SK-N-SH (cell line): ENCODE results near the gene FAXDC2. TPM values are rescaled to one million over a fixed set of nuclear protein-coding genes. Genes with fewer than 3 reads are reported as not detected.

ENCODE experiments used
- CTCF ChIA-PET: fragments of 300-600, 350-600 bp; formaldehyde crosslinking; extraction: SDS; loops from one replicate; lab custom pipeline; 2021; lab: Yijun Ruan, JAX
- POLR2A ChIA-PET: fragments of 350-600 bp; sonication (Branson Sonifier 250); formaldehyde crosslinking; extraction: SDS; loops from one replicate; lab custom pipeline; 2020; ENCODE audit warnings: antibody characterized with exemption, inconsistent platforms; lab: Yijun Ruan, JAX
- DNase-seq: peaks from one replicate; pipeline ENCODE4 v3.0.0; 2012
- H2AFZ ChIP-seq: fragments of 200-600 bp; sonication (generic); 2 replicates; pipeline ENCODE4 v1.8.1; 2016; ENCODE audit warnings: antibody characterized with exemption, mild to moderate bottlenecking, low read depth
- H3F3A ChIP-seq: fragments of 200-600 bp; sonication (generic); replicated peaks from 2 replicates; pipeline ENCODE3; 2016; ENCODE audit warnings: antibody characterized with exemption, mild to moderate bottlenecking; ENCODE audit not compliant: insufficient read depth
- H3K27ac ChIP-seq, 2 experiments: fragments of 200-500 bp in 1 of 2; fragments of 200-600 bp in 1 of 2; sonication (Bioruptor generic) in 1 of 2; sonication (generic), shearing (Covaris generic) in 1 of 2; 2 replicates each; pipeline versions ENCODE4 v1.5.1 to v1.6.1; 2014 to 2016; ENCODE audit warnings: low read depth in 2 of 2, inconsistent platforms in 1 of 2, low read length in 1 of 2, mild to moderate bottlenecking in 1 of 2, mixed read lengths in 1 of 2
- H3K27me3 ChIP-seq: fragments of 200-600 bp; sonication (generic), shearing (Covaris generic); 2 replicates; pipeline ENCODE4 v1.6.1; 2016; ENCODE audit warnings: mixed run types; ENCODE audit not compliant: insufficient read depth
- H3K36me3 ChIP-seq, 2 experiments: fragments of 200-500 bp in 1 of 2; fragments of 200-600 bp in 1 of 2; sonication (Bioruptor generic) in 1 of 2; sonication (generic) in 1 of 2; replicated peaks in 1 of 2; 2 replicates each; pipeline versions ENCODE3 to v1.5.1; 2014 to 2016; ENCODE audit warnings: low read length in 1 of 2, mild to moderate bottlenecking in 1 of 2; ENCODE audit not compliant: insufficient read depth in 2 of 2, control insufficient read depth in 1 of 2
- H3K4me1 ChIP-seq, 2 experiments: fragments of 200-500 bp in 1 of 2; fragments of 200-600 bp in 1 of 2; sonication (Bioruptor generic) in 1 of 2; sonication (generic), shearing (Covaris generic) in 1 of 2; 2 replicates each; pipeline versions ENCODE4 v1.5.1 to v1.6.1; 2014 to 2016; ENCODE audit warnings: low read depth in 1 of 2, low read length in 1 of 2, mixed run types in 1 of 2; ENCODE audit not compliant: insufficient read depth in 2 of 2, control insufficient read depth in 1 of 2
- H3K4me2 ChIP-seq: fragments of 200-600 bp; sonication (generic), shearing (Covaris generic); 2 replicates; pipeline ENCODE4 v1.6.1; 2017; ENCODE audit warnings: mixed run types
- H3K4me3 ChIP-seq, 2 experiments: fragments of 200-500 bp in 1 of 2; fragments of 200-600 bp in 1 of 2; sonication (Bioruptor generic) in 1 of 2; sonication (generic), shearing (Covaris generic) in 1 of 2; 2 replicates each; pipeline versions ENCODE4 v1.5.1 to v1.8.1; 2014 to 2016; ENCODE audit warnings: low read depth in 2 of 2, inconsistent platforms in 1 of 2, low read length in 1 of 2, mild to moderate bottlenecking in 1 of 2, mixed read lengths in 1 of 2, moderate library complexity in 1 of 2
- H3K79me2 ChIP-seq: fragments of 200-600 bp; sonication (generic); 2 replicates; pipeline ENCODE4 v1.8.1; 2017; ENCODE audit warnings: mild to moderate bottlenecking; ENCODE audit not compliant: insufficient read depth
- H3K9ac ChIP-seq: fragments of 200-600 bp; sonication (generic); 2 replicates; pipeline ENCODE4 v1.6.1; 2017; ENCODE audit warnings: mixed run types
- H3K9me2 ChIP-seq: fragments of 200-600 bp; sonication (generic); 2 replicates; pipeline ENCODE4 v1.6.1; 2017; ENCODE audit warnings: mixed run types
- H3K9me3 ChIP-seq: fragments of 200-600 bp; sonication (generic); 2 replicates; pipeline ENCODE4 v1.6.1; 2017; ENCODE audit warnings: mixed run types, mild to moderate bottlenecking, moderate library complexity
- H4K20me1 ChIP-seq: fragments of 200-600 bp; sonication (generic); 2 replicates; pipeline ENCODE4 v1.6.1; 2017; ENCODE audit warnings: mild to moderate bottlenecking, mixed run types; ENCODE audit not compliant: insufficient read depth
- CHD2 ChIP-seq: fragments of 150-350 bp; IDR thresholded peaks from 2 replicates; pipeline ENCODE4 v1.6.1; 2018; ENCODE audit warnings: low read length; ENCODE audit not compliant: partially characterized antibody
- CTCF ChIP-seq: fragments of 200-600 bp; sonication (generic); IDR thresholded peaks from 2 replicates; pipeline ENCODE4 v1.6.1; 2017; ENCODE audit warnings: antibody characterized with exemption, mild to moderate bottlenecking, moderate library complexity
- EZH2phosphoT487 ChIP-seq: fragments of 200-600 bp; sonication (generic); IDR thresholded peaks from 2 replicates; pipeline ENCODE4 v1.6.1; 2017; ENCODE audit warnings: low read depth, mixed run types, mild to moderate bottlenecking, antibody characterized with exemption, moderate library complexity, borderline replicate concordance
- FOXJ3 ChIP-seq: sonication (generic); formaldehyde crosslinking; IDR thresholded peaks from 2 replicates; pipeline ENCODE4 v1.5.1; 2020; ENCODE audit warnings: mild to moderate bottlenecking, missing genetic modification reagents
- GABPA ChIP-seq: IDR thresholded peaks from 2 replicates; pipeline ENCODE4 v1.4.0; 2012; ENCODE audit warnings: low read depth, mild to moderate bottlenecking
- IRF3 ChIP-seq: fragments of 150-350 bp; IDR thresholded peaks from 2 replicates; pipeline ENCODE4 v1.6.1; 2016; ENCODE audit warnings: mild to moderate bottlenecking, low read depth, low read length
- MAX ChIP-seq: IDR thresholded peaks from 2 replicates; pipeline ENCODE4 v1.4.0; 2012; ENCODE audit warnings: low read depth
- MEF2A ChIP-seq: IDR thresholded peaks from 2 replicates; pipeline ENCODE4 v1.4.0; 2012; ENCODE audit warnings: low read depth, borderline replicate concordance
- NFIC ChIP-seq: IDR thresholded peaks from 2 replicates; pipeline ENCODE4 v1.4.0; 2012; ENCODE audit warnings: borderline replicate concordance
- NRF1 ChIP-seq: IDR thresholded peaks from 2 replicates; pipeline ENCODE4 v1.6.1; 2012; ENCODE audit warnings: low read depth, mild to moderate bottlenecking, low read length
- PBX3 ChIP-seq: IDR thresholded peaks from 2 replicates; pipeline ENCODE4; 2012
- POLR2AphosphoS5 ChIP-seq: IDR thresholded peaks from 2 replicates; pipeline ENCODE4 v1.6.1; 2012; ENCODE audit warnings: low read depth, low read length
- RCOR1 ChIP-seq: fragments of 150-350 bp; IDR thresholded peaks from 2 replicates; pipeline ENCODE4 v1.6.1; 2017; ENCODE audit warnings: antibody characterized with exemption, low read length
- SIN3A ChIP-seq: IDR thresholded peaks from 2 replicates; pipeline ENCODE4 v1.6.1; 2012; ENCODE audit warnings: low read depth, mild to moderate bottlenecking, low read length, moderate library complexity, borderline replicate concordance
- TCF12 ChIP-seq: IDR thresholded peaks from 2 replicates; pipeline ENCODE4 v1.4.0; 2012
- TEAD4 ChIP-seq: IDR thresholded peaks from 2 replicates; pipeline ENCODE4 v1.4.0; 2012; ENCODE audit warnings: mild to moderate bottlenecking, borderline replicate concordance; ENCODE audit not compliant: insufficient read depth
- YY1 ChIP-seq: IDR thresholded peaks from 2 replicates; pipeline ENCODE4 v1.4.0; 2012; ENCODE audit warnings: low read depth, mild to moderate bottlenecking
- ZBTB33 ChIP-seq: IDR thresholded peaks from 2 replicates; pipeline ENCODE4 v1.4.0; 2012; ENCODE audit warnings: low read depth, borderline replicate concordance
- WGBS: methylation state at CpG from one replicate; pipeline ENCODE4 v1.1.6; 2017; ENCODE audit warnings: low lambda C conversion rate; 5-methylcytosine and 5-hydroxymethylcytosine counted together
- polyA plus RNA-seq, 3 experiments: library from polyadenylated mRNA; depleted of rRNA; stranded (reverse); fragments of >200 nt; gene quantifications; 2 replicates each; pipeline ENCODE4 v1.2.3, GENCODE V29; 2012

FAXDC2 gene
- polyA plus RNA-seq, 1 of the 3 experiments (the other 2 are of a cell fraction) = 6.0 TPM

GRCh38 chr5:154861946-154862345 is 11.5 kb upstream of the FAXDC2 start:
- POLR2A ChIA-PET = no interaction called here
- H3K4me3 ChIP-seq = no peak overlapping the region
- H3K36me3 ChIP-seq = peaks cover 16 to 33% of the 10 kb centered on the region in 2 experiments
- 95% methylated on average over 8 of the region's 8 CpGs for WGBS
- H3K79me2 ChIP-seq = peaks cover 85% of the 10 kb centered on the region
- TF ChIP-seq SIN3A = no peak
- no peak for TF ChIP-seq GABPA
- no peak for TF ChIP-seq CTCF
- no peaks in the 10 kb centered on the region for H3K27me3 ChIP-seq
- peaks cover 18% of the 10 kb centered on the region for H3F3A ChIP-seq
- H4K20me1 ChIP-seq = peaks cover 36% of the 10 kb centered on the region
- H3K9ac ChIP-seq = no peak overlapping the region
- no peak overlapping the region for H3K4me2 ChIP-seq
- H3K27ac ChIP-seq = no peak overlapping the region
- no peaks in the 10 kb centered on the region for H3K9me2 ChIP-seq
- H2AFZ ChIP-seq = no peak overlapping the region
- no peak for DNase-seq
- no peaks in the 10 kb centered on the region for H3K9me3 ChIP-seq
- CTCF ChIA-PET = no interaction called here
- H3K4me1 ChIP-seq = peaks cover 11% of the 10 kb centered on the region in 2 experiments

GRCh38 chr5:154860765-154861164 is 10.4 kb upstream of the FAXDC2 start:
- Histone ChIP-seq H3K9me2 (no peaks in the 10 kb centered on the region), H3K27ac (no peak overlapping the region), H3K9ac (peak overlapping the region; percentile 98; the same call in 1 of the 2 replicates), H3K27me3 (no peaks in the 10 kb centered on the region), H3K4me3 (peak overlapping the region in 1 of 2 experiments; percentile 86; a peak in 2 of 4 replicates), H3K9me3 (no peaks in the 10 kb centered on the region)
- POLR2A ChIA-PET = interaction anchor here (0.6 kb wide), 1 partner anchor 99 kb away, joined by 3 read pairs; no protein-coding TSS in a partner anchor
- no peak for DNase-seq
- CTCF ChIA-PET = no interaction called here
- WGBS = 90% methylated on average over 4 of the region's 4 CpGs
- no peak for TF ChIP-seq NFIC
- no peak for TF ChIP-seq EZH2phosphoT487
- no peak for TF ChIP-seq MEF2A
- TF ChIP-seq MAX = no peak
- no peak for TF ChIP-seq NRF1
- TF ChIP-seq RCOR1 = no peak
- TF ChIP-seq FOXJ3 (CRISPR knock-in tag) = no peak
- no peak for TF ChIP-seq PBX3
- TF ChIP-seq IRF3 = no peak
- no peak for TF ChIP-seq ZBTB33
- no peak for TF ChIP-seq CHD2
- no peak for TF ChIP-seq TCF12
- TF ChIP-seq YY1 = no peak
- no peak for TF ChIP-seq TEAD4
- TF ChIP-seq POLR2AphosphoS5 = no peak
- no peak for TF ChIP-seq CTCF
- TF ChIP-seq, all 33 proteins: peak for 0
- Histone ChIP-seq H3K4me2 (peak overlapping the region; percentile 99), H4K20me1 (peaks cover 36% of the 10 kb centered on the region), H3K79me2 (peaks cover 74% of the 10 kb centered on the region), H3F3A (peaks cover 16% of the 10 kb centered on the region), H3K4me1 (peaks cover 14 to 17% of the 10 kb centered on the region in 2 experiments), H2AFZ (no peak overlapping the region), H3K36me3 (peaks cover 14 to 21% of the 10 kb centered on the region in 2 experiments)
